ENCODE data around the gene NFATC3.
"Not testable (repeated sequence)": the region's sequence is repeated elsewhere in the genome, so short reads cannot be mapped to it uniquely, and the experiment has no call there.

NFATC3 gene

DNA sequence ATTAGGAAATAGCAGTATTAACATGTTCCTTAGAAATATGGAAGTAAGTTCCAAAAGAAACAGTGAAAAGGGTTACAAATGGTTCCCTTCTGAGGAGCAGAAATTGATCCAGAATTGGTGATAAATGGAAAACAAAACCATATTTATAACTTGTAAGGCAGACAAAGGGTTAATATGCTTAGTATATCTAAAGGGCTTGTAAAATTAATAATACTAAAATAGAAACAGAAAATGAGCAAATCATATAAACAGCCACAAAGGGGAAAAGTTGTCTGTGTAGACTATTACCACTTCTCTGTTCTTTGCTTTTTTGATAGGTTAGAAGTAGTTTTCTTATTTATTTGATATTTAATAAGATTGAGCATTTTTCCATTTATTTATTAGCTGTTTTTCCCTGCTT lies 64.4 kb downstream of the NFATC3 start:
- Histone ChIP-seq H3K4me1 (ENCODE audit: insufficient read depth, poor library complexity, severe bottlenecking) (peaks cover 10% of the 10 kb centered on the region), H3K36me3 (ENCODE audit: low read depth) (no peaks in the 10 kb centered on the region; the same call in 1 of the 2 replicates), H3K27me3 (ENCODE audit: insufficient read depth, poor library complexity, severe bottlenecking) (no peaks in the 10 kb centered on the region), H3K27ac (ENCODE audit: poor library complexity, severe bottlenecking) (no peak overlapping the region), H3K4me3 (ENCODE audit: severe bottlenecking) (no peak overlapping the region), H3K9me3 (ENCODE audit: severe bottlenecking) (no peaks in the 10 kb centered on the region)
- no peak for ATAC-seq (ENCODE audit: low read depth)
- no peak for TF ChIP-seq CTCF (IDR thresholded peaks at IDR 0.05; ENCODE audit: poor library complexity, severe bottlenecking)
- DNase-seq (ENCODE audit: low spot score), result no peak

- Histone ChIP-seq H3K4me3 (ENCODE audit: severe bottlenecking) (no peak overlapping the region), H3K9me3 (ENCODE audit: severe bottlenecking) (no peaks in the 10 kb centered on the region), H3K4me1 (ENCODE audit: insufficient read depth, poor library complexity, severe bottlenecking) (no peaks in the 10 kb centered on the region), H3K27me3 (ENCODE audit: insufficient read depth, poor library complexity, severe bottlenecking) (no peaks in the 10 kb centered on the region), H3K36me3 (ENCODE audit: low read depth) (peaks cover 8% of the 10 kb centered on the region; the same call in 1 of the 2 replicates), H3K27ac (ENCODE audit: poor library complexity, severe bottlenecking) (no peak overlapping the region)
- ATAC-seq (ENCODE audit: low read depth) (no peak), DNase-seq (ENCODE audit: low spot score) (no peak)
- no peak for TF ChIP-seq CTCF (IDR thresholded peaks at IDR 0.05; ENCODE audit: poor library complexity, severe bottlenecking)
Observed at GRCh38 chr16:68155425-68155824, 70.3 kb downstream of the NFATC3 start.

DNA sequence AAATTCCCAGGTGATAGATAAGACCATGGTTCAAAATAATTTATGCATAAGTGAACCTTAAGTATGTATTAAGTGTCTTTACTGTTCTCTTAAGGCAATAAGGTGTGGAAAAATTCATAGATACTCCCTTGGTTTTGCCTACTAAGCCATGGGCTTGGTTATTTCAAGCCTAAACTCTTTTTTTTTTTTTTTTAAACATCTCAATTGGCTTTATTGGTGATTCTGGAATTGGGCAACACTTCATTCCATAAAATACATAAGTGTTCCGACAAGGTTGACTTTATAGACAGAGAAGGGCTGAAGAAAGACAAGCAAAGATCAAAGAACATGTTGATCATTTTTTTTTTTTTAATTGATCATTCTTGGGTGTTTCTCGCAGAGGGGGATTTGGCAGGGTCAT lies 77.2 kb downstream of the NFATC3 start:
- peaks cover 8% of the 10 kb centered on the region; the same call in 1 of the 2 replicates for H3K36me3 ChIP-seq (ENCODE audit: low read depth)

GRCh38 chr16:68163275-68163674 lies 78.1 kb downstream of the NFATC3 start:
- not testable (repeated sequence) for H3K36me3 ChIP-seq (ENCODE audit: low read depth)

More for the DNA sequence above, 77.2 kb downstream of the NFATC3 start:
- H3K27ac ChIP-seq (ENCODE audit: poor library complexity, severe bottlenecking), result no peak overlapping the region
- H3K27me3 ChIP-seq (ENCODE audit: insufficient read depth, poor library complexity, severe bottlenecking), result no peaks in the 10 kb centered on the region
- TF ChIP-seq CTCF (IDR thresholded peaks at IDR 0.05; ENCODE audit: poor library complexity, severe bottlenecking), result no peak
- H3K9me3 ChIP-seq (ENCODE audit: severe bottlenecking), result no peaks in the 10 kb centered on the region
- no peaks in the 10 kb centered on the region for H3K4me1 ChIP-seq (ENCODE audit: insufficient read depth, poor library complexity, severe bottlenecking)
- no peak for ATAC-seq (ENCODE audit: low read depth)
- H3K4me3 ChIP-seq (ENCODE audit: severe bottlenecking), result no peak overlapping the region
- DNase-seq (ENCODE audit: low spot score), result no peak

GRCh38 chr16:68166264-68166663 lies 81.1 kb downstream of the NFATC3 start:
- DNase-seq (ENCODE audit: low spot score), result no peak
- TF ChIP-seq CTCF (IDR thresholded peaks at IDR 0.05; ENCODE audit: poor library complexity, severe bottlenecking), result no peak
- no peak for ATAC-seq (ENCODE audit: low read depth)
- H3K9me3 ChIP-seq (ENCODE audit: severe bottlenecking), result no peaks in the 10 kb centered on the region
- peaks cover 17% of the 10 kb centered on the region for H3K36me3 ChIP-seq (ENCODE audit: low read depth)
- H3K4me1 ChIP-seq (ENCODE audit: insufficient read depth, poor library complexity, severe bottlenecking), result no peaks in the 10 kb centered on the region
- H3K27ac ChIP-seq (ENCODE audit: poor library complexity, severe bottlenecking), result no peak overlapping the region
- no peaks in the 10 kb centered on the region for H3K27me3 ChIP-seq (ENCODE audit: insufficient read depth, poor library complexity, severe bottlenecking)
- H3K4me3 ChIP-seq (ENCODE audit: severe bottlenecking), result no peak overlapping the region

More at GRCh38 chr16:68163275-68163674, 78.1 kb downstream of the NFATC3 start:
- ATAC-seq (ENCODE audit: low read depth); H3K4me1 ChIP-seq (ENCODE audit: insufficient read depth, poor library complexity, severe bottlenecking); DNase-seq (ENCODE audit: low spot score); H3K27me3 ChIP-seq (ENCODE audit: insufficient read depth, poor library complexity, severe bottlenecking); H3K4me3 ChIP-seq (ENCODE audit: severe bottlenecking); H3K27ac ChIP-seq (ENCODE audit: poor library complexity, severe bottlenecking); H3K9me3 ChIP-seq (ENCODE audit: severe bottlenecking): not testable (repeated sequence)

Measured in RWPE2 (cell line).